HepG2 (cell line): ENCODE data around the gene CLEC2B. TPM values are rescaled to one million over a fixed set of nuclear protein-coding genes. Genes with fewer than 3 reads are reported as not detected.

Source experiments
- ATAC-seq: fragments of 200-7000 bp; cut with Tn5 transposase; 3 replicates; pipeline ENCODE4 v1.9.1; 2020; ENCODE audit warnings: mild to moderate bottlenecking, moderate library complexity
- BruUV-seq: library from RNA; stranded (reverse); fragments of 400-500 nt; replicated peaks from 2 replicates; lab custom pipeline; 2021; lab: Mats Ljungman, UMichigan
- CTCF ChIA-PET: fragments of 300-600 bp; formaldehyde crosslinking; extraction: SDS; loops from one replicate; lab custom pipeline; 2021; ENCODE audit warnings: low total read pairs, inconsistent platforms, low intra/inter-chr PET ratio; lab: Yijun Ruan, JAX
- POLR2A ChIA-PET: fragments of 350-600 bp; sonication (Branson Sonifier 250); formaldehyde crosslinking; loops from one replicate; lab custom pipeline; 2020; ENCODE audit warnings: antibody characterized with exemption, inconsistent platforms; lab: Yijun Ruan, JAX
- DNase-seq: peaks from one replicate; pipeline ENCODE4 v3.0.0-alpha.2; 2015; ENCODE audit warnings: low spot score
- FAIRE-seq: peaks from 3 replicates; lab custom pipeline; 2011; peaks lifted over from hg19 to GRCh38; lab: Jason Lieb, UNC
- H2AFZ ChIP-seq: one replicate; pipeline ENCODE4 v1.6.1; 2011; ENCODE audit warnings: low read length, inconsistent platforms
- H3K27ac ChIP-seq: fragments of 300-600 bp; 3 replicates; pipeline ENCODE4 v1.8.0; 2011; ENCODE audit warnings: mixed run types, mild to moderate bottlenecking, mixed read lengths, low read length, inconsistent platforms; ENCODE audit not compliant: insufficient read depth; ENCODE audit errors: extremely low read length
- H3K27me3 ChIP-seq, 2 experiments: fragments of 200-600 bp in 1 of 2; 2 replicates in 1 of 2; 3 replicates in 1 of 2; pipeline versions ENCODE4 v1.6.0 to v1.8.0; 2011; ENCODE audit warnings: low read length in 2 of 2, mild to moderate bottlenecking in 2 of 2, moderate library complexity in 2 of 2, inconsistent platforms in 1 of 2; ENCODE audit not compliant: insufficient read depth in 2 of 2, control insufficient read depth in 1 of 2
- H3K36me3 ChIP-seq, 2 experiments: fragments of 200-600 bp in 1 of 2; replicated peaks in 1 of 2; 2 replicates in 1 of 2; 3 replicates in 1 of 2; pipeline versions ENCODE4 v1.5.1 to v1.8.0; 2011; ENCODE audit warnings: low read length in 2 of 2, inconsistent platforms in 1 of 2; ENCODE audit not compliant: insufficient read depth in 2 of 2, control insufficient read depth in 1 of 2
- H3K4me1 ChIP-seq: 2 replicates; pipeline ENCODE4 v1.5.1; 2012; ENCODE audit warnings: low read length, inconsistent platforms; ENCODE audit not compliant: insufficient read depth
- H3K4me2 ChIP-seq: 2 replicates; pipeline ENCODE4 v1.6.0; 2011; ENCODE audit warnings: low read depth, low read length, inconsistent platforms
- H3K4me3 ChIP-seq, 3 experiments: fragments of 200-600 bp in 1 of 3; sonication (generic), shearing (Covaris generic) in 1 of 3; replicated peaks in 1 of 3; 2 replicates each; pipeline ENCODE4 v1.5.1; 2011 to 2016; ENCODE audit warnings: low read length in 3 of 3, inconsistent platforms in 2 of 3, low read depth in 2 of 3, mild to moderate bottlenecking in 2 of 3, control low read depth in 1 of 3, mixed read lengths in 1 of 3; ENCODE audit not compliant: insufficient read depth in 1 of 3
- H3K79me2 ChIP-seq: one replicate; pipeline ENCODE4 v1.6.1; 2011; ENCODE audit warnings: low read length, inconsistent platforms; ENCODE audit not compliant: insufficient read depth
- H3K9ac ChIP-seq: 2 replicates; pipeline ENCODE4 v1.6.0; 2011; ENCODE audit warnings: mild to moderate bottlenecking, low read depth, low read length, inconsistent platforms; ENCODE audit not compliant: insufficient read depth
- H3K9me3 ChIP-seq: 2 replicates; pipeline ENCODE4 v1.5.1; 2012; ENCODE audit warnings: mild to moderate bottlenecking, low read length
- H4K20me1 ChIP-seq: 2 replicates; pipeline ENCODE4 v1.6.0; 2011; ENCODE audit warnings: inconsistent platforms, mild to moderate bottlenecking, low read length, moderate library complexity; ENCODE audit not compliant: insufficient read depth
- SALL2 ChIP-seq: sonication (generic); formaldehyde crosslinking; IDR thresholded peaks from 2 replicates; pipeline ENCODE4 v1.8.1; 2023; ENCODE audit warnings: mild to moderate bottlenecking, missing genetic modification reagents, inconsistent platforms
- SMAD9 ChIP-seq: sonication (generic); formaldehyde crosslinking; IDR thresholded peaks from 2 replicates; pipeline ENCODE4 v1.5.1; 2020; ENCODE audit warnings: mild to moderate bottlenecking, missing genetic modification reagents
- THYN1 ChIP-seq: sonication (generic); formaldehyde crosslinking; IDR thresholded peaks from 2 replicates; pipeline ENCODE4 v1.8.1; 2023; ENCODE audit warnings: low read depth, mild to moderate bottlenecking, moderate library complexity, missing genetic modification reagents, borderline replicate concordance
- ZFP36L2 ChIP-seq: sonication (generic); formaldehyde crosslinking; IDR thresholded peaks from 2 replicates; pipeline ENCODE4 v1.4.0; 2020; ENCODE audit warnings: missing genetic modification reagents
- ZFYVE20 ChIP-seq: sonication (generic); formaldehyde crosslinking; IDR thresholded peaks from 2 replicates; pipeline ENCODE4 v1.8.0; 2023; ENCODE audit warnings: low read depth, mild to moderate bottlenecking, moderate library complexity, missing genetic modification reagents, borderline replicate concordance
- ZNF10 ChIP-seq: sonication (generic); formaldehyde crosslinking; IDR thresholded peaks from 2 replicates; pipeline ENCODE4 v1.4.0; 2020; ENCODE audit warnings: mild to moderate bottlenecking, low read depth, missing genetic modification reagents, borderline replicate concordance
- ZNF143 ChIP-seq: sonication (generic); formaldehyde crosslinking; IDR thresholded peaks from 2 replicates; pipeline ENCODE4 v1.4.0; 2020; ENCODE audit warnings: missing genetic modification reagents
- ZNF441 ChIP-seq: sonication (generic); formaldehyde crosslinking; IDR thresholded peaks from 2 replicates; pipeline ENCODE4 v1.7.0; 2021; ENCODE audit warnings: missing genetic modification reagents, borderline replicate concordance
- ZNF451 ChIP-seq: sonication (generic); formaldehyde crosslinking; IDR thresholded peaks from 2 replicates; pipeline ENCODE4 v1.5.0; 2020; ENCODE audit warnings: mild to moderate bottlenecking, missing genetic modification reagents
- ZNF589 ChIP-seq: sonication (generic); formaldehyde crosslinking; conservative IDR thresholded peaks from 2 replicates; pipeline ENCODE4 v1.8.0; 2022; ENCODE audit warnings: mild to moderate bottlenecking, moderate library complexity, missing genetic modification reagents
- WGBS: methylation state at CpG from one replicate; pipeline ENCODE4 v1.1.6; 2017; ENCODE audit warnings: low lambda C conversion rate; 5-methylcytosine and 5-hydroxymethylcytosine counted together
- in situ Hi-C: cut with HindIII; loops from 2 replicates; pipeline ENCODE4 v1.10.0; 2017; ENCODE audit warnings: low pct_unique_long_range_greater_than_20kb; ENCODE audit not compliant: extremely low pct_ligation_motif_present
- intact Hi-C: fragments of 100-400 bp; cut with micrococcal nuclease; formaldehyde crosslinking; loops from one replicate; pipeline ENCODE4 v1.10.0; 2022; ENCODE audit not compliant: unreplicated experiment
- polyA plus RNA-seq, 8 experiments: library from polyadenylated mRNA; depleted of rRNA in 3 of 8; stranded (reverse) in 7 of 8; unstranded in 1 of 8; fragments of >200 nt; fragmentation: Illumina TruSeq in 4 of 8; extraction: Trizol in 4 of 8; gene quantifications; 2 replicates each; pipeline versions ENCODE4 v1.2.1 to v1.2.3, GENCODE V29; 2011 to 2016; ENCODE audit warnings: low read depth in 4 of 8, missing spikeins in 1 of 8, mixed read lengths in 1 of 8; ENCODE audit not compliant: insufficient read depth in 1 of 8
- total RNA-seq, 5 experiments: library from RNA; depleted of rRNA; stranded (reverse); fragments of >200 nt; fragmentation: Illumina TruSeq; extraction: Trizol; gene quantifications; 2 replicates each; pipeline ENCODE4 v1.2.3, GENCODE V29; 2016; ENCODE audit warnings: low read depth in 1 of 5
- TF ChIP-seq, protein P1 (sequence below): sonication (generic); formaldehyde crosslinking; IDR thresholded peaks from 2 replicates; pipeline ENCODE4 v1.8.0; 2022; ENCODE audit warnings: mild to moderate bottlenecking, missing genetic modification reagents, moderate library complexity
- TF ChIP-seq, protein P2 (sequence below): sonication (generic); formaldehyde crosslinking; IDR thresholded peaks from 2 replicates; pipeline ENCODE4 v1.4.0; 2020; ENCODE audit warnings: missing genetic modification reagents

CLEC2B gene
- total and polyA plus RNA-seq, 2 of the 13 experiments (the other 11 are each of a cell fraction or from before 2014, with no cell fraction given), result not detected

DNA sequence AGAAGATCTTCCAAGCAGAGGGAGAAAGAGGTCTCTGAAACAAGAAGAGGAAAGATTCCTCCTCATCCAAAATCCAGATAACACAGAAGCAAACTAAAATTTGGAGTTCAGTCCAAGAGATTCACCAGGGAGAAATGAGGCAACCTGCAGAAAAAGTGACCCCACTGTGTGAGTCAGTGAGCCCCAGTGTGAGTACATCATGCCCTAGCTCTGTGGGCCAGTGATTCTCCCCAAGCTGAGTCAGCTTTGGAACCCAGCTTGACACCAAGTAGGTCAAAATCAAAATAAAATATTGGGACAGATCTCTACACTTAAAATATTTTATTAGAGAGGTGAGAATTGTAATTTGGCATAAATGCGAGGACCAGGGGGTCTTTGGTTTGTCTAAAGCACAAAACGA, 17.2 kb downstream of the CLEC2B start:
- intact Hi-C loops, result no loop called here
- BruUV-seq, result no TSS peak

More for the DNA sequence above, 17.2 kb downstream of the CLEC2B start:
- no peak overlapping the region for H2AFZ ChIP-seq
- no peak for FAIRE-seq
- H3K4me2 ChIP-seq, result no peak overlapping the region
- POLR2A ChIA-PET, result no interaction called here
- no peak overlapping the region for H3K27ac ChIP-seq
- 0% methylated on average over 2 of the region's 2 CpGs for WGBS
- in situ Hi-C loops, result no loop called here
- no peak for DNase-seq
- no peaks in the 10 kb centered on the region for H3K4me1 ChIP-seq
- no peak for TF ChIP-seq ZNF589
- TF ChIP-seq, protein P1, sequence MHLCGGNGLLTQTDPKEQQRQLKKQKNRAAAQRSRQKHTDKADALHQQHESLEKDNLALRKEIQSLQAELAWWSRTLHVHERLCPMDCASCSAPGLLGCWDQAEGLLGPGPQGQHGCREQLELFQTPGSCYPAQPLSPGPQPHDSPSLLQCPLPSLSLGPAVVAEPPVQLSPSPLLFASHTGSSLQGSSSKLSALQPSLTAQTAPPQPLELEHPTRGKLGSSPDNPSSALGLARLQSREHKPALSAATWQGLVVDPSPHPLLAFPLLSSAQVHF (CRISPR knock-in tag), result no peak
- no peak for TF ChIP-seq ZNF143 (CRISPR knock-in tag)
- TF ChIP-seq ZFYVE20 (CRISPR knock-in tag), result no peak
- no peak for TF ChIP-seq ZNF441
- no peak for TF ChIP-seq SMAD9
- TF ChIP-seq, protein P2, sequence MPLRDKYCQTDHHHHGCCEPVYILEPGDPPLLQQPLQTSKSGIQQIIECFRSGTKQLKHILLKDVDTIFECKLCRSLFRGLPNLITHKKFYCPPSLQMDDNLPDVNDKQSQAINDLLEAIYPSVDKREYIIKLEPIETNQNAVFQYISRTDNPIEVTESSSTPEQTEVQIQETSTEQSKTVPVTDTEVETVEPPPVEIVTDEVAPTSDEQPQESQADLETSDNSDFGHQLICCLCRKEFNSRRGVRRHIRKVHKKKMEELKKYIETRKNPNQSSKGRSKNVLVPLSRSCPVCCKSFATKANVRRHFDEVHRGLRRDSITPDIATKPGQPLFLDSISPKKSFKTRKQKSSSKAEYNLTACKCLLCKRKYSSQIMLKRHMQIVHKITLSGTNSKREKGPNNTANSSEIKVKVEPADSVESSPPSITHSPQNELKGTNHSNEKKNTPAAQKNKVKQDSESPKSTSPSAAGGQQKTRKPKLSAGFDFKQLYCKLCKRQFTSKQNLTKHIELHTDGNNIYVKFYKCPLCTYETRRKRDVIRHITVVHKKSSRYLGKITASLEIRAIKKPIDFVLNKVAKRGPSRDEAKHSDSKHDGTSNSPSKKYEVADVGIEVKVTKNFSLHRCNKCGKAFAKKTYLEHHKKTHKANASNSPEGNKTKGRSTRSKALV, result no peak
- TF ChIP-seq THYN1 (CRISPR knock-in tag), result no peak
- TF ChIP-seq SALL2, result no peak
- TF ChIP-seq ZFP36L2 (CRISPR knock-in tag), result no peak
- no peak for TF ChIP-seq ZNF10 (CRISPR knock-in tag)
- TF ChIP-seq ZNF451, result no peak
- no peak overlapping the region for H3K9ac ChIP-seq
- H3K79me2 ChIP-seq, result no peaks in the 10 kb centered on the region
- CTCF ChIA-PET, result no interaction called here
- no peaks in the 10 kb centered on the region for H3K9me3 ChIP-seq
- H4K20me1 ChIP-seq, result no peaks in the 10 kb centered on the region
- H3K4me3 ChIP-seq, result no peak overlapping the region
- ATAC-seq, result no peak
- 0 out of 5 replicates have a peak, but pooled peaks cover 0 to 4% of the 10 kb centered on the region in 2 experiments for H3K27me3 ChIP-seq
- H3K36me3 ChIP-seq, result no peaks in the 10 kb centered on the region
